ENCODE data around the gene ZCWPW1.

Gene ZCWPW1

DNA sequence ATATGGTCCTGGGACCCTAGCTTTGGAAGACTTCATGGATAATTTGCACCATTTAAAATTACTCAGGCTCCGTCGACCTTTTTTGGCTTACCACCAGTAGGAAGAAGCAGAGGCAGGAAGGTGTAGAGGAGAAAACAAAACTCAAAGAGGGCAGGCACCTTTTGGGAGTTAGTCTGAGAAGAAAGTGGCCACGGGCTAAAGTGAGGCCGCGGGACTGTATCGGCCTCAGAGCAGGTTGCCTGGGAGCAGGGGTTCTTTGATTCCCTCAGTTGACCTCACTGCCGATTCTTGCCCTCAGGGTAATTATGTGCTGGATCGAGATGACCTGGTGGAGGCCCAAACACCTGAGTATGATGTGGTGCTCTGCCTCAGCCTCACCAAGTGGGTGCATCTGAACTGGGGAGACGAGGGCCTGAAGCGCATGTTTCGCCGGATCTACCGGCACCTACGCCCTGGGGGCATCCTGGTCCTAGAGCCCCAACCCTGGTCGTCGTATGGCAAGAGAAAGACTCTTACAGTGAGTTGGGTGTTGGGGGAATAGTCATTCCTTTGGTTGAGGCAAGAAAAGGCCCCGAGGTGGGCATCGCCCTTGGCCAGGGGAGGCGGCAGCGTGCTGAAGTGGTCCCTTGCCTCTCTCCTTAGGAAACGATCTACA, 4.2 kb upstream of the ZCWPW1 start:
- DNase-seq (ENCODE audit: low read depth in 1 of 2, low spot score in 1 of 2): no peak

DNA sequence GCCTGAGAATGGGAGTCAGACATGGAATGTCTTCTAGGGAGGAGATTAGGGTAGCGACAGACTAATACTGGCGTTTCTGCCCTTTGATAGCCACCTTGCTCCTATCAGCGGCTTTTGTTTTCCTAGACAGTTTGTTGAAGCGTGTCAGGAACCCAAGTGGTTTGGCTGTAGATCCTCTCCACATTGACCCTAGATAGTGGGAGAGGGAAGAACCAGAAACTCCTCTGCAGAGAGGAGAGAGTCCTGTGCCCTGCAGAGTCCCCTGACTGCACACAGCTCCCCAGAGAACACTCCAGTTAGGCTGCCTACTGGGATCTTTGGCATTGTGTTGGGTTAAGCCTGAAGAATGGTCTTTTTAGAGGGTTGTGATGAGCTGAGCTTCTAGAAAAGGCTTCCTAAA, 3.5 kb upstream of the ZCWPW1 start:
- DNase-seq (ENCODE audit: low read depth in 1 of 2, low spot score in 1 of 2): no peak

DNA sequence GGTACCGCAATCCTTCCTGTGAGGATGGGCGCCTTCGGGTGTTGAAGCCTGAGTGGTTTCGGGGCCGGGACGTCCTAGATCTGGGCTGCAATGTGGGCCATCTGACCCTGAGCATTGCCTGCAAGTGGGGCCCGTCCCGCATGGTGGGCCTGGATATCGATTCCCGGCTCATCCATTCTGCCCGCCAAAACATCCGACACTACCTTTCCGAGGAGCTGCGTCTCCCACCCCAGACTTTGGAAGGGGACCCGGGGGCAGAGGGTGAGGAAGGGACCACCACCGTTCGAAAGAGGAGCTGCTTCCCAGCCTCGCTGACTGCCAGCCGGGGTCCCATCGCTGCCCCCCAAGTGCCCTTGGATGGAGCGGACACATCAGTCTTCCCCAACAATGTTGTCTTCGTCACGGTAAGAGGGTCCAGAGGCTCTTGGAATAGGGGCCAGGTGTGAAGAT, 2.8 kb upstream of the ZCWPW1 start:
- no peak for DNase-seq (ENCODE audit: low read depth in 1 of 2, low spot score in 1 of 2)

DNA sequence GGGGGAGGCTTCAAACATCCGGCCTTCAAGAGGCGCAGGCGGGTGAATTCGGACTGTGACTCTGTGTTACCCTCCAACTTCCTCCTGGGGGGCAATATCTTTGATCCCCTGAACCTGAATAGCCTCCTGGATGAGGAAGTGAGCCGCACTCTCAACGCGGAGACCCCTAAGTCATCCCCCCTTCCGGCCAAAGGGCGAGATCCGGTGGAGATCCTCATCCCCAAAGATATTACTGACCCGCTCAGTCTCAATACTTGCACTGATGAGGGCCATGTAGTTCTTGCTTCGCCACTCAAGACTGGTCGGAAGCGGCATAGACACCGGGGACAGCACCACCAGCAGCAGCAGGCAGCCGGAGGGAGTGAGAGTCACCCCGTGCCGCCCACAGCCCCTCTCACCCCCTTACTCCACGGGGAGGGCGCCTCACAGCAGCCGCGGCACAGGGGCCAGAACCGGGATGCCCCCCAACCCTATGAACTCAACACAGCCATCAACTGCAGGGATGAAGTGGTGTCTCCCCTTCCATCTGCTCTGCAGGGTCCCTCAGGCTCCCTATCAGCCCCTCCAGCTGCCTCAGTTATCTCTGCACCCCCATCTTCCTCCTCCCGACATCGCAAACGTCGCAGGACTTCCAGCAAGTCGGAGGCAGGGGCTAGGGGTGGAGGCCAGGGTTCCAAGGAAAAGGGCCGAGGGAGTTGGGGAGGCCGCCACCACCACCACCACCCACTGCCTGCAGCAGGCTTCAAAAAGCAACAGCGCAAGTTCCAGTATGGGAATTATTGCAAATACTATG, 2.2 kb upstream of the ZCWPW1 start:
- peak in 1 of 2 donors; percentile 28 for DNase-seq (ENCODE audit: low read depth in 1 of 2, low spot score in 1 of 2)

DNA sequence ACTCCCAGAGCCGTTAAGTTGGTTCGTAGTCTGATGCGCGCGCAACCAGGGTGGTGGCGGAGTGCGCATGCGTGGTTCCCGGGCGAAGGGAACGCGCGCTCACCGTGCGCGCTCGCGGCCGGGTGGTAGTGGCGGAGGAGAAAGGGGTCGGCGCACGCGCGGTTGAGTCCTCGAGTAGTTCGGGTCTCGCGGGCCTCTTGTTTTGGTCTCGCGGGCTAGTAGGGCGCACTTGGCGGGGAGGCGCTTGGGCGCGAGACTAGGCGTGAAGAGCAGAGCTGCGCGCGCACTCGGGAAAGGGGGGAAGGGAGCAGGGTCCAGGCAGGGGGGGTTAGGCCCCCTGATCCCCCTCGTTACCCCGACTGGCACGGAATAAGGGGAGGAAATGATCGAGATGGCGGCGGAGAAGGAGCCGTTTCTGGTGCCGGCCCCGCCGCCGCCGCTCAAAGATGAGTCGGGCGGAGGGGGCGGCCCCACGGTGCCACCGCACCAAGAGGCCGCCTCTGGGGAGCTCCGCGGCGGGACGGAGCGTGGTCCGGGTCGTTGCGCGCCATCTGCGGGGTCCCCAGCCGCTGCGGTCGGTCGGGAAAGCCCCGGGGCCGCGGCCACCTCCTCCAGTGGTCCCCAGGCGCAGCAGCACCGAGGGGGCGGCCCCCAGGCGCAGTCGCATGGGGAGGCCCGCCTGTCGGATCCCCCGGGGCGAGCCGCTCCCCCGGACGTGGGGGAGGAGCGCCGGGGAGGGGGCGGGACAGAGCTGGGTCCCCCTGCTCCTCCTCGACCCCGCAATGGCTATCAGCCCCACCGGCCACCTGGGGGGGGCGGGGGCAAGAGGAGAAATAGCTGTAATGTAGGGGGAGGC, 1.4 kb upstream of the ZCWPW1 start, which contains the start of gene MEPCE:
Gene MEPCE (plus strand): TSS at position 195 of the 856 bp plus-strand sequence. CDS start 188 bp downstream, at position 383.
- DNase-seq (ENCODE audit: low read depth in 1 of 2, low spot score in 1 of 2): peak; percentile 94 to 96

DNA sequence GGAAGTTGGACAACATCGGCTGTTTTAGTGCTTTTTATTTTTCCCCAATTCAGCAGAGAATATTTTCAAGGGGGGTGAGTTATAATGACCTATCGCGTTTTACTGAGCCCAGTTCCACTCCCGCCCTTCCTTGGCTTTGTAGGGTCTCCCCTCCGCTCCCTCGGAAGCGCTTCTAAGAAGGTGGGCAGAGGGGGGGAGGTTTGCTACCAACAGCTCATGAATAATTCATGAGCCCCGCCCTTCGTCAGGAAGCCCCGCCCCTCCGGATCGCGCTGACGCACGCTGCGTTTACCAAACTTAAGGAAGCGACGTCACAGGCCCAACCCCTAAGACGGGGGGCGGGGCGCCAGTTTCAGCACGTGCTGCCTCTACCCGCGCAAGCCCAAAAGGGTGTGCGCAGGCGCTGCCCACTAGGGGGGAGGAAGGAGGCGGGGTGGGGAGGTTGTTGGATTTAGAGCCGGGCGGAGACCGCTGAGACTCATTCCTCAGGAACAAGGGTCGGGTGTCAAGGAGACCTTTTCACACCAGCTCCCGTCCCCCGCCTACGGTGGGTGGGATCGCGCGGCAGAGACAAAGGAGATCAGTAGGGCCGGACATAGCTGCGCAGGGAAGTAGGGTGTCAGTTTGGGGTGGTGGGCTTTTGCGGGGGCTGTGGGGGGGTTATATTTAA, 599 bp upstream of the ZCWPW1 start:
- DNase-seq (ENCODE audit: low read depth in 1 of 2, low spot score in 1 of 2): peak; percentile 100

DNA sequence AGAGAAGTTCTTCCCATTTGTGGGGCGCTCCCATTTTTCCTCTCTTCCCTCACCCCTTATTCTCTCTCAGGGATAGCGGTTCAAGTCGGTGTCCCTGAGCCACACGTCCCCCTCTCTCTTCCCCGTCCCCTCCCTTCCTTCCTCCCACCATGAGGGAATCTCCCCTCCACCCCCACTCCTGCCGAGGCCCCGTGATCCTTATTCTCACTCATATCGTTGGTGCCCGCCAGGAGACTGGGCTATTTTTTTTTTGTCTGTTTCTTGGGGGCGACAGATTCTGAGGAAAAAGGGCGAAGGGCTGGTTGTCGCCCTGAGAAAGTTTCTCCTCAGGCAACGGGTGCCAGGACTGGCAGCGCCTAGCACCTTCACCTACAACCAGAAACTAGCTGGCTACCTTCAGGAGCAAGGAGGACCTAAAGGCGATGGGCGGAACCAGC, 723 bp downstream of the ZCWPW1 start:
- DNase-seq (ENCODE audit: low read depth in 1 of 2, low spot score in 1 of 2): no peak

DNA sequence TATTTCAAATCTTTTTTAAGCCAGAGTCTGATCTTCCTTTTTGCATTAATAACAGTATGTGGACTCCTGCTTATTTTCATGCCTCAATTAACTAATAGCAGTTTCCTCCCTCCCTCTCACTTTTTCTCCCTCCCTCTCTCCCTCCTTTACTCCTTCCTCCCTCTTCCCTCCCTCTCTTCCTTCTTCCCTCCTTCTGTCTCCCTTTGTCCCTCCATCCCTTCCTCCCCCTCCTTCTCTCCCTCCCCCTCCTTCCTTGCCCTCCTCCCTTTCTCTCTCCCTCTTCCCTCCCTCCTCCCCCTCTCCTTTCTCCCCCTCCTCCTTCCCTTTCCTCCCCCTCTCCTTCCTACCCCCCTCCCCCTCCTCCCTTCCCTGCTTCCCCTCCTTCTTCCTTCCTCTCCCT, 2.0 kb downstream of the ZCWPW1 start:
- no peak for DNase-seq (ENCODE audit: low read depth in 1 of 2, low spot score in 1 of 2)

DNA sequence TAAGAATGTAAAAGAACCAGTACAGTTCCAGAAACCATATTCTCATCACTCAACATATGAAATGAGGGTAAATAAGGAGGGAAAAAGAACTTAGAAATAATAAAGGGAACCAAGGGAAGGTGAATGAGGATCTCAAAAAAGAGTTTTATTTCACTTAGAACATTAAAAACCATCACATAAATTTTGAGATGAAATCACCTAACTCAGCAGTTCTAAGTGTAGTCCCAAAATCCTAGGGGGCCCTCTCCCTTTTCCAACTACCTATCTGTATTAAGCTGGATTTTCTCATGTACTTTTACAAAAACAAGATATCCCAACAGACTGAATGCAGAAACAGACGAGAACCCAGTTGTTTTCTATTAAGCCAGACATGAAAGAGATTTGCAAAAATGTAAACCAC, 3.2 kb downstream of the ZCWPW1 start:
- DNase-seq (ENCODE audit: low read depth in 1 of 2, low spot score in 1 of 2): no peak

DNA sequence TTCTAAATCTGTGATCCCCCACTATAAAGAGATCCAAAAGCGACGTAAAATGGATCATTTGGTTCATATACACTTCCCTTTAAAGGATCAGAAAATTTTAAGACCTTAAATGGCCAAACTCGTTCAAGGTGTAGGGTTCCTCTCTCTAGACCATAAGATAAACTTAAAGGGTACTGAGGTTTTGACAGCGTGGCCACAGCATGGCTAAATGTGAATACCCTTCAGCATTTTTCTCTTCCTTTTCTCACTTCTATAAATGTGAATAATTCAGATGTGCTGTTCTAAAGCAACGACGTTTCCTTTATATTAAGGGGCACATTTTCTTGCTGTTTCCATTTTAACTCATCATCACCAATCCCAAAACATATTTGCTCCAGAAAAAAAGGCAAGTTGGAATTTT, 5.2 kb downstream of the ZCWPW1 start:
- DNase-seq (ENCODE audit: low read depth in 1 of 2, low spot score in 1 of 2): no peak

DNA sequence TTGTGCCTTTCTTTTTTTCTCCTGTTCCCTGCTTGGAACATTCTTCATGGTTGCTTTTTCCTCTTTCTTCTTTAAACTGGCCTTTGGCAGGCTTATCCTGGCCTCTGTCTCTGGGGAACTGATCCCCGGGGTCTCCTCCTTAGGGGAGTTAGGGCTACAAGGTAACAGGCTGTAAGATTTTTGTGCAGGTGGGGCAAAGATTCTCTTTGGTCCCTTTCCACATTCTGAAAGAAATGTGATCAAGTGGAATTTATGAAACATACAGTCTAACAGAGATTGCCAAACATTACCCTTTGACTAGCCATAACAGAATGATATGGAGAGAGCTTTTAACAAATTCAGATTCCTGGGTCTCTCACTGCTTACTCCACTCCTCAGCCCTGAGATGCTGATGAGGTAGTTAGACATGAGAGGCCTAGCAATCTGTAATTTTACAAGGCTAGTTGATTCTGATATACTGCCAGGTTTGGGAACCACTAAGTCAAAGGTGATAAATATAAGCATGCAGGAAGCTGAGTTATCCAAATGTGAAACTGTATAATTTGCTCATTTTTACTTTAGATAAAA, 8.8 kb downstream of the ZCWPW1 start:
- DNase-seq (ENCODE audit: low read depth in 1 of 2, low spot score in 1 of 2): no peak

DNA sequence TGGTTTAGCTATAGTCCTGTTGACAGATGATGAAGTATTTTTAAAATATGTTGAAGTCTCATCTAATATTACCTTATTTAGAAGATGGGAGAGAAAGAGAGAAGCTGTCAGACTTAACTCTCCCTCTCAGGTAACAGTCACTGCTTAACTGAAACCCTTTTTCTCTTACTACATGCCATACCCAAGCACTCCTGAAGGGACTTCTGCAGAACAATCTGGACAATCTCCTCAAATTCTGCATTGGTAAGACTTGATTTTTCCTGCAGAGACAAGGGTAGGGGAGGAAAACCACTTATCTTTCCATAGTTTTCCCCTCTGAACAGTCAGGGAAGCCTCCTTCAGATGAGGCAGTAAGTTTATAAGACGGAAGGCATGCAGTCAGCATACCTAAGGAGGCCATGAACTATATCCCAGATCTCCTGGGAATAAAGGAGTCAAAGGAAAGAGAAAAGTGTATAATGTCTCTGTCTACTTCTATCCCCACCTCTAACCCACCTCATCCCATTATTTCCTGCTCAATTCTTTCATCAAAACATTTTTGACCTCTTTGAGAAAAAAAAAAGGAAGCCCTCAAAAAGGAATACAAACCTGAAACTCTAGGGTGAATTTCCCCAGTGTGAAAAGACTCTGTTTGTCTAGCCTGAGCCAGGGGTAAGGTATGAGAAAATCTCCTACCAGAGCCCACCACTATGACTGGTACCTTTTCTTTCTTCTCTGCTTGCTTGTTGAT, 9.4 kb downstream of the ZCWPW1 start:
- DNase-seq (ENCODE audit: low read depth in 1 of 2, low spot score in 1 of 2): no peak

DNA sequence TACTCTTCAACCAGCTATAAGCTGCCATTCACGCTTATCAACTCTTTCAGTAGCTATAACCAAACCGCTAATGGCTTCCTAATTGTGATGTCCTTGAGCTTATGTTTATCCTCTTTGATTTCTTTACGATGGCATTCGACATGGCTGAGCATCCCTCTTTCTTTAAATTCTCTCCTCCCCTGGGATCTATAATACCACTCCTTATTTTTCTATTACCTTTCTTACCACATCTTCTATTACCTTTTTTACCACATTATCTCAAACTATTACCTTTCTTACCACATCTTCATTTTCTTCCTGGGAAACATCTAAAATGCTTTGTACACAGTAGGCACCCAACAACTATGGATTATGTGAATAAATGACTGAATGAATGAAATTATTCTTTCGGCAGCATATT, 13.1 kb downstream of the ZCWPW1 start:
- no peak for DNase-seq (ENCODE audit: low read depth in 1 of 2, low spot score in 1 of 2)

DNA sequence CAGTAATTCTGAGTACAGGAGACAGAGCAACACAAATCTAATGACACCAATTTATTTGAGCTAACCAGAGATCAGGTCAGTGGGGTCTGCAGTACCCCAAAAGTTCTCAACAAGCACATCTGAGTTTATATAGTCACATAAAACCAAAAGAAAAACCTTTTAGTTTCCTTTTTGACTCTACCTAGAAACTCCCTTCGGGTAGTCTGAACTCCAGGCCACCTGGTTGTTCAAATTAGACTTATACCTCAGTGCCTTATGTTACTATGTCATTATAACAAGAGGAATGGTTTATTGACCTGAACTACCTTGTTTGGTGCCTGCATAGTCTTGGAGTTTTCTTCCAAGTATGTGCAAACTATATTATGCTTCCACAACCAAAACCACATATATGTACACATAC, 14.6 kb downstream of the ZCWPW1 start:
- DNase-seq (ENCODE audit: low read depth in 1 of 2, low spot score in 1 of 2): no peak

DNA sequence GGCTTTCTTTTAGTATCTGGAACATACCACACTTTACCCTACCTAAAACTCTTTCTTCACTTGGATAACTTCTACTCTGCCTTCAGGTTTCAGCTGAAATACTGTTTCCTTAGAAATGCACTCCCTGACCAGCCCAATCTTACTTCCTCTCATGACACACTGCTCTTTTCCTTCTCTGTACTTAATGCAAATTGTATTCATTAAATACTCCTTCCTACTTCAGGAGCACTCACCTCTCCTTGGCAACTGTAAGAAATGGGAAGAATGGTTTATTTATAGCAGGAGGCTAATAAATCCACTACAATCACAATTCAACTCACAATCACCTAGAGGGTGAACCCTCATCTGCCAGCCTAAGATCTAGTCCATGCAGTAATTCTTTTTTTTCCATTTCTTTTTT, 15.2 kb downstream of the ZCWPW1 start:
- DNase-seq (ENCODE audit: low read depth in 1 of 2, low spot score in 1 of 2): no peak

DNA sequence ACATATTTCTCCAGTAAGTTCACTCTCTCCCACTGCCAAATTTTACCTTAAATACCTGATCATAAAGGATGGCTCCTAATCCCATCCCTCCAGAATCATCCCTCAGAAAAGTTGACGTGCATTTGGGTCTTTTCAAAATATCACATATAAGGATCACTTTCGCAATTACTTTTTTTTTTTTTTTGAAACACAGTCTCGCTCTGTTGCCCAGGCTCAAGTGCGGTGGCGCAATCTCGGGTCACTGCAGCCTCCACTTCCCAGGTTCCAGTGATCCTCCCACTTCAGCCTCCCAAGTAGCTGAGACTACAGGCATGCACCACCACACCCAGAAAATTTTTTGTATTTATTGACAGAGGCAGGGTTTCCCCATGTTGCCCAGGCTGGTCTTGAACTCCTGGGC, 17.4 kb downstream of the ZCWPW1 start:
- DNase-seq (ENCODE audit: low read depth in 1 of 2, low spot score in 1 of 2): no peak

DNA sequence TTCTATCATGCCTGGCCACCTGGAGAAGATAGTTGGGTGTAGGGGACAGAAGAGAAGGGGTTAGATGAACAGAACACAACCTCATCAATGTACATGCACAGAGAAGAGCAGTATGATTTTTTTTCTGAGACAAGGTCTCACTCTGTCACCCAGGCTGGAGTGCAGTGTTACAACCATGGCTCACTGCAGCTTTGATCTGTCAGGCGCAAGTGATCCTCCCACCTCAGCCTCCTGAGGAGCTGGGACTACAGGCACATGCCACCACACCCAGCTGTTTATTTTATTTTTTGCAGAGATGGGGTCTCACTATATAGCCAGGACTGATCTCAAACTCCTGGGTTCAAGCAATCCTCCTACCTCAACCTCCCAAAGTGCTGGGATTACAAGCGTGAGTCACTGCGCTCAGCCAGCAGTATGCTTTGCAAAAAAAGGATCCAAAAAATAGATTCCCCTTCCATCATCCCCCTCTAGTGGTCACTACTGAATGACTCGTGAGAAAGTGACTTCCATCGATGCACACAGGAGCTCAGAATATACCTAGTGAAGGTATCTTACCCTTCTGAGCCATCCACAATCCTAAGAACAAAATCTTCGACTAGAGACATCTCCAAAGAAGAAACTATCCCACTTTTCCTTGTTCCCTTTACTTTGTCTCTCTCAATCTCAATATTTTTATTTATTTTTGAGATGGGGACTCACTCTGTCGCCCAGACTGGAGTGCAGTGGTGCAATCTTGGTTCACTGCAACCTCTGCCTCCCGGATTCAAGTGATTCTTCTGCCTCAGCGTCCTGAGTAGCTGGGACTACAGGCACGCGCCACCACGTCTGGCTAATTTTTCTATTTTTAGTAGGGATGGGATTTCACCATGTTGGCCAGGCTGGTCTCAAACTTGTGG, 21.0 kb downstream of the ZCWPW1 start:
- DNase-seq (ENCODE audit: low read depth in 1 of 2, low spot score in 1 of 2): no peak

DNA sequence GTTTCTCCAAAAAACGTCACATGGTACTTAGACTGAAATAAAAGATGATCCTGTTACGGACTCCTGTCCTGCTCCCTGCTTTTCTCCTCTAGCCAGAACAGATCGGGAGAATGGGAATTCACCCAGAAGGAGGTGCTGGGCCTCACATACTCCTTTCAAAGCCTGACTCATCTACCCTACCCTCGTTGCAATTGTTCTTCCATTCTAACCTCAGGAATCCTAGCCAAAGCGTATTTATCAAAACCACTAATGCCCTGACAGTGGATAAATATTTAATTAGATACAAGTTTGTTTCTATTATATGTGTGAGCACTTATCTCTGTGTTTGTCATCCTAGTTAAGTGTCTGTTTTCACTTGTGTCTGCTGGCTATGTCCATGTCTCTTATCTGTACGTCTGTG, 21.7 kb downstream of the ZCWPW1 start:
- no peak for DNase-seq (ENCODE audit: low read depth in 1 of 2, low spot score in 1 of 2)

DNA sequence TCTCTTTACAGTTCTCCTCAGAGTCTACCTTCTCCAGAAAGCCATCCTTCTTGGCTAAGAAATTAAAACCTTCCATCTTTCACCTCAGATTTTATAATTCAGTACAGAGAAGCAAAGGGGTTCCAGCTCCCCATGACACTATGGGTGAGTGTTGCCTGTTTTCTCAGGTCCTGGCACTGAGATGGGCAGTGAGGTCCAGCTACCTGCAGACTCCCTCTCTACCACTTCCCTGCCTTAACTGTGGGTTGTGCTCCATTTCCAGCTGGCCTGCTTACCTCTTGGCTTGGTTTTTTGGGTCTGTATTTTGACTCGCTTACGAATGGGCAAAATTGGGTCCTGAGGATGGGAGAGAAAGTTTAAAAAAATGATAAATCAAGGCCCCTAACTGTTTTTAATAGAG, 26.3 kb downstream of the ZCWPW1 start:
- DNase-seq (ENCODE audit: low read depth in 1 of 2, low spot score in 1 of 2): no peak

All from stimulated activated CD4-positive, alpha-beta T cell treated with anti-CD3 and anti-CD28 coated beads, Interleukin-15, amount 100 ng/mL, for 1 hour (primary cell).